Progenitor cell of endocrine pancreas (in vitro differentiated cells): ENCODE measurements around the gene DGKH. TPM values are rescaled to one million over a fixed set of nuclear protein-coding genes. Genes with fewer than 3 reads are reported as not detected.
"Not testable (repeated sequence)": the region's sequence is repeated elsewhere in the genome, so short reads cannot be mapped to it uniquely, and the experiment has no call there.

Experiments
- DNase-seq: peaks from one replicate; pipeline ENCODE4 v3.0.0; 2021; ENCODE audit warnings: low spot score; ENCODE audit not compliant: unreplicated experiment
- H3K27ac Mint-ChIP-seq: 2 replicates; pipeline ENCODE4 v1.8.0; 2021; ENCODE audit warnings: mild to moderate bottlenecking, moderate library complexity, mixed read lengths
- H3K27me3 Mint-ChIP-seq: 2 replicates; pipeline ENCODE4 v1.8.0; 2021; ENCODE audit warnings: mixed read lengths
- H3K36me3 Mint-ChIP-seq: 2 replicates; pipeline ENCODE4 v1.8.0; 2022; ENCODE audit warnings: mixed read lengths; ENCODE audit not compliant: insufficient read depth
- H3K4me1 Mint-ChIP-seq: 2 replicates; pipeline ENCODE4 v1.8.0; 2021; ENCODE audit warnings: low read depth, mixed read lengths
- H3K4me3 Mint-ChIP-seq: 2 replicates; pipeline ENCODE4 v1.8.0; 2021; ENCODE audit warnings: low read depth, mild to moderate bottlenecking, moderate library complexity, mixed read lengths
- H3K9me3 Mint-ChIP-seq: 2 replicates; pipeline ENCODE4 v1.8.0; 2021; ENCODE audit warnings: low read depth, mixed read lengths
- CTCF ChIP-seq: fragments of 200-600 bp; sonication (generic); IDR thresholded peaks from one replicate; pipeline ENCODE4 v1.5.0; 2021; ENCODE audit warnings: antibody characterized with exemption, mild to moderate bottlenecking; ENCODE audit not compliant: unreplicated experiment
- total RNA-seq: library from RNA; stranded (reverse); gene quantifications from 2 replicates; pipeline ENCODE4 v1.2.1, GENCODE V29; 2021

The DGKH gene
- total RNA-seq, 1 donor from 2014 or later = 5.3 TPM

GRCh38 chr13:42064966-42065365 lies 16.5 kb downstream of the DGKH start:
- H3K27me3 Mint-ChIP-seq = no peaks in the 10 kb centered on the region
- H3K4me3 Mint-ChIP-seq = no peak overlapping the region
- TF ChIP-seq CTCF = no peak
- no peak overlapping the region for H3K27ac Mint-ChIP-seq
- DNase-seq = no peak
- peaks cover 2% of the 10 kb centered on the region for H3K4me1 Mint-ChIP-seq
- H3K36me3 Mint-ChIP-seq = peaks cover 4% of the 10 kb centered on the region
- H3K9me3 Mint-ChIP-seq = peaks cover 4% of the 10 kb centered on the region

GRCh38 chr13:42065414-42065813 lies 17.0 kb downstream of the DGKH start:
- Mint-ChIP-seq H3K4me1 (no peaks in the 10 kb centered on the region), H3K4me3 (no peak overlapping the region), H3K27ac (no peak overlapping the region), H3K36me3 (peaks cover 2% of the 10 kb centered on the region), H3K27me3 (no peaks in the 10 kb centered on the region), H3K9me3 (peaks cover 4% of the 10 kb centered on the region)
- TF ChIP-seq CTCF = no peak
- no peak for DNase-seq

- Mint-ChIP-seq H3K4me3 (no peak overlapping the region), H3K4me1 (no peaks in the 10 kb centered on the region), H3K27ac (no peak overlapping the region), H3K36me3 (peaks cover 6% of the 10 kb centered on the region), H3K27me3 (no peaks in the 10 kb centered on the region), H3K9me3 (no peaks in the 10 kb centered on the region)
- DNase-seq = no peak
- no peak for TF ChIP-seq CTCF
Observed at GRCh38 chr13:42066542-42066941, 18.1 kb downstream of the DGKH start.

GRCh38 chr13:42068886-42069285 lies 20.4 kb downstream of the DGKH start:
- H3K4me3 Mint-ChIP-seq = no peak overlapping the region
- no peak for DNase-seq
- H3K27ac Mint-ChIP-seq = no peak overlapping the region
- H3K36me3 Mint-ChIP-seq = peaks cover 6% of the 10 kb centered on the region
- no peaks in the 10 kb centered on the region for H3K9me3 Mint-ChIP-seq
- no peaks in the 10 kb centered on the region for H3K27me3 Mint-ChIP-seq
- no peaks in the 10 kb centered on the region for H3K4me1 Mint-ChIP-seq
- TF ChIP-seq CTCF = no peak

GRCh38 chr13:42070599-42070998 lies 22.2 kb downstream of the DGKH start:
- H3K36me3 Mint-ChIP-seq, H3K9me3 Mint-ChIP-seq, DNase-seq, H3K4me3 Mint-ChIP-seq, H3K4me1 Mint-ChIP-seq, H3K27ac Mint-ChIP-seq, H3K27me3 Mint-ChIP-seq: not testable (repeated sequence)

GRCh38 chr13:42071179-42071578 lies 22.7 kb downstream of the DGKH start:
- not testable (repeated sequence) for H3K27me3 Mint-ChIP-seq, H3K36me3 Mint-ChIP-seq, H3K9me3 Mint-ChIP-seq, H3K27ac Mint-ChIP-seq, DNase-seq, H3K4me1 Mint-ChIP-seq, H3K4me3 Mint-ChIP-seq
